ENCODE data around the gene SMPD2.

DNA sequence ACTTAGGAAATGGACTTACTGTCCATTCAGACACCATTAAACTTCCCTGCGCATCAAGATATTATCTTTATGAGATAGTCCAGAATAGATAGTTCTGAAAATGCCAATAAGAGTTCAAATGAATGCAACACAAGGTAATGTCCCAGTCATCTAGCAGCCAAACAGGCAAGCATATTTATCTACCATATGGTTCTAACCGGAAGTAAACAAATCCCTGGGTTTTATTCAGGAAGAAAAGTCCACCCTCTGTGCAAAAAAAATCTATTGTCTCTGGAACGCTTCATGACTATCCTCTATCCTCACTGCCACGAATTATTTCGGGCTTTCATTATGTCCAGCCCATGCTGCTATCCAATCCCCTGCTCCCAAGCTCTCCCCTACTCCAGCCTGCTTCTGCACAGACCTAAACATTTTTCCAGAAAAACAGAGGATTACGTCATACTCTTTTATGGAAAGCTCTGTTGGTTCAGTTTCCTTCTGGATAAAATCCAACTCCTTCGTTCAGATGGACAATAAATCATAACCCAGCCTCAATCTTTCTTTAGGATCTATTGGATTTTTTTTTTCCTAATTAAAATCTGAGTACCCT, 11.5 kb upstream of the SMPD2 start:
- no peak for TF ChIP-seq SPI1 (IDR thresholded peaks at IDR 0.05; ENCODE audit: borderline replicate concordance, low read depth)
- TF ChIP-seq, protein P1, sequence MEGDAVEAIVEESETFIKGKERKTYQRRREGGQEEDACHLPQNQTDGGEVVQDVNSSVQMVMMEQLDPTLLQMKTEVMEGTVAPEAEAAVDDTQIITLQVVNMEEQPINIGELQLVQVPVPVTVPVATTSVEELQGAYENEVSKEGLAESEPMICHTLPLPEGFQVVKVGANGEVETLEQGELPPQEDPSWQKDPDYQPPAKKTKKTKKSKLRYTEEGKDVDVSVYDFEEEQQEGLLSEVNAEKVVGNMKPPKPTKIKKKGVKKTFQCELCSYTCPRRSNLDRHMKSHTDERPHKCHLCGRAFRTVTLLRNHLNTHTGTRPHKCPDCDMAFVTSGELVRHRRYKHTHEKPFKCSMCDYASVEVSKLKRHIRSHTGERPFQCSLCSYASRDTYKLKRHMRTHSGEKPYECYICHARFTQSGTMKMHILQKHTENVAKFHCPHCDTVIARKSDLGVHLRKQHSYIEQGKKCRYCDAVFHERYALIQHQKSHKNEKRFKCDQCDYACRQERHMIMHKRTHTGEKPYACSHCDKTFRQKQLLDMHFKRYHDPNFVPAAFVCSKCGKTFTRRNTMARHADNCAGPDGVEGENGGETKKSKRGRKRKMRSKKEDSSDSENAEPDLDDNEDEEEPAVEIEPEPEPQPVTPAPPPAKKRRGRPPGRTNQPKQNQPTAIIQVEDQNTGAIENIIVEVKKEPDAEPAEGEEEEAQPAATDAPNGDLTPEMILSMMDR (IDR thresholded peaks at IDR 0.05; ENCODE audit: insufficient read depth, low read length): no peak
- TF ChIP-seq, protein P2, sequence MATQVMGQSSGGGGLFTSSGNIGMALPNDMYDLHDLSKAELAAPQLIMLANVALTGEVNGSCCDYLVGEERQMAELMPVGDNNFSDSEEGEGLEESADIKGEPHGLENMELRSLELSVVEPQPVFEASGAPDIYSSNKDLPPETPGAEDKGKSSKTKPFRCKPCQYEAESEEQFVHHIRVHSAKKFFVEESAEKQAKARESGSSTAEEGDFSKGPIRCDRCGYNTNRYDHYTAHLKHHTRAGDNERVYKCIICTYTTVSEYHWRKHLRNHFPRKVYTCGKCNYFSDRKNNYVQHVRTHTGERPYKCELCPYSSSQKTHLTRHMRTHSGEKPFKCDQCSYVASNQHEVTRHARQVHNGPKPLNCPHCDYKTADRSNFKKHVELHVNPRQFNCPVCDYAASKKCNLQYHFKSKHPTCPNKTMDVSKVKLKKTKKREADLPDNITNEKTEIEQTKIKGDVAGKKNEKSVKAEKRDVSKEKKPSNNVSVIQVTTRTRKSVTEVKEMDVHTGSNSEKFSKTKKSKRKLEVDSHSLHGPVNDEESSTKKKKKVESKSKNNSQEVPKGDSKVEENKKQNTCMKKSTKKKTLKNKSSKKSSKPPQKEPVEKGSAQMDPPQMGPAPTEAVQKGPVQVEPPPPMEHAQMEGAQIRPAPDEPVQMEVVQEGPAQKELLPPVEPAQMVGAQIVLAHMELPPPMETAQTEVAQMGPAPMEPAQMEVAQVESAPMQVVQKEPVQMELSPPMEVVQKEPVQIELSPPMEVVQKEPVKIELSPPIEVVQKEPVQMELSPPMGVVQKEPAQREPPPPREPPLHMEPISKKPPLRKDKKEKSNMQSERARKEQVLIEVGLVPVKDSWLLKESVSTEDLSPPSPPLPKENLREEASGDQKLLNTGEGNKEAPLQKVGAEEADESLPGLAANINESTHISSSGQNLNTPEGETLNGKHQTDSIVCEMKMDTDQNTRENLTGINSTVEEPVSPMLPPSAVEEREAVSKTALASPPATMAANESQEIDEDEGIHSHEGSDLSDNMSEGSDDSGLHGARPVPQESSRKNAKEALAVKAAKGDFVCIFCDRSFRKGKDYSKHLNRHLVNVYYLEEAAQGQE (IDR thresholded peaks at IDR 0.05; ENCODE audit: insufficient replicate concordance, low read depth): no peak
- TF ChIP-seq POLR2AphosphoS5 (IDR thresholded peaks at IDR 0.05; ENCODE audit: low read depth): no peak
- no peak for TF ChIP-seq GABPA (IDR thresholded peaks at IDR 0.05; ENCODE audit: low read depth)

All from HL-60 (cell line).